Vagina (tissue), 2 donors: ENCODE measurements around the gene ENPEP. TPM values are rescaled to one million over a fixed set of nuclear protein-coding genes. Genes with fewer than 3 reads are reported as not detected.

ENCODE experiments used
- DNase-seq, 2 donors: peaks; one replicate each; pipeline ENCODE4 v3.0.0-alpha.2; 2017; ENCODE audit errors: extremely low spot score in 2 of 2
- H3K27ac ChIP-seq: fragments of 200-600 bp; sonication (generic); one replicate; pipeline ENCODE4 v1.5.1; 2019
- H3K27me3 ChIP-seq: fragments of 200-600 bp; sonication (generic); one replicate; pipeline ENCODE4 v1.5.1; 2019
- H3K36me3 ChIP-seq, 2 donors: fragments of 200-600 bp; sonication (generic); one replicate each; pipeline ENCODE4 v1.5.1; 2017 to 2019
- H3K4me1 ChIP-seq: fragments of 200-600 bp; sonication (generic); one replicate; pipeline ENCODE4 v1.5.1; 2019
- H3K4me3 ChIP-seq, 2 donors: fragments of 200-600 bp; sonication (generic); 1 replicate in 1 of 2; 2 replicates in 1 of 2; pipeline ENCODE4 v1.5.1; 2016 to 2019
- H3K9me3 ChIP-seq: fragments of 200-600 bp; sonication (generic); one replicate; pipeline ENCODE4 v1.5.1; 2019
- CTCF ChIP-seq, 3 experiments: fragments of 450-650 bp in 2 of 3; fragments of 200-600 bp in 1 of 3; sonication (generic) in 1 of 3; IDR thresholded peaks; one replicate each; pipeline ENCODE4 v1.5.1; 2017 to 2019; ENCODE audit warnings: antibody characterized with exemption in 3 of 3, mild to moderate bottlenecking in 2 of 3, moderate library complexity in 2 of 3
- POLR2A ChIP-seq, 2 donors: fragments of 450-650 bp; IDR thresholded peaks; one replicate each; pipeline ENCODE4 v1.6.1; 2017; ENCODE audit warnings: antibody characterized with exemption in 2 of 2, mild to moderate bottlenecking in 2 of 2, moderate library complexity in 2 of 2
- POLR2AphosphoS5 ChIP-seq, 2 donors: sonication (generic); formaldehyde crosslinking; IDR thresholded peaks; one replicate each; pipeline ENCODE4 v1.9.0; 2017; ENCODE audit warnings: antibody characterized with exemption in 2 of 2, mild to moderate bottlenecking in 2 of 2, low read depth in 1 of 2; ENCODE audit not compliant: insufficient read depth in 1 of 2
- intact Hi-C: fragments of 100-400 bp; cut with DNase I; formaldehyde crosslinking; loops from one replicate; pipeline ENCODE4 v1.15.1; 2023
- total RNA-seq: library from RNA; depleted of rRNA; stranded (reverse); fragments of >200 nt; gene quantifications from one replicate; pipeline ENCODE4 v1.2.3, GENCODE V29; 2016

Gene ENPEP
- total RNA-seq, 1 donor from 2014 or later: 5.2 TPM

- intact Hi-C loops: no loop called here
- H3K4me3 ChIP-seq: no peak overlapping the region
- H3K36me3 ChIP-seq: no peaks in the 10 kb centered on the region
- DNase-seq: no peak
- no peak overlapping the region for H3K27ac ChIP-seq
- H3K4me1 ChIP-seq: no peaks in the 10 kb centered on the region
- no peaks in the 10 kb centered on the region for H3K9me3 ChIP-seq
- no peaks in the 10 kb centered on the region for H3K27me3 ChIP-seq
- TF ChIP-seq CTCF (IDR thresholded peaks at IDR 0.05) (no peak), POLR2A (IDR thresholded peaks at IDR 0.05) (no peak), POLR2AphosphoS5 (IDR thresholded peaks at IDR 0.05; ENCODE audit: insufficient read depth in 1 of 2, low read depth in 1 of 2) (no peak)
These were observed 110.3 kb downstream of the ENPEP start for GRCh38 chr4:110586131-110586850.

- Histone ChIP-seq H3K4me1 (no peaks in the 10 kb centered on the region), H3K36me3 (no peaks in the 10 kb centered on the region), H3K9me3 (no peaks in the 10 kb centered on the region), H3K27me3 (no peaks in the 10 kb centered on the region), H3K4me3 (no peak overlapping the region), H3K27ac (no peak overlapping the region)
- intact Hi-C loops: no loop called here
- TF ChIP-seq POLR2A (IDR thresholded peaks at IDR 0.05): no peak
- DNase-seq: no peak
These were observed 111.8 kb downstream of the ENPEP start for GRCh38 chr4:110587666-110588285.

GRCh38 chr4:110589297-110589696 lies 113.3 kb downstream of the ENPEP start:
- no peaks in the 10 kb centered on the region for H3K27me3 ChIP-seq
- no peak overlapping the region for H3K27ac ChIP-seq
- intact Hi-C loops: no loop called here
- H3K9me3 ChIP-seq: no peaks in the 10 kb centered on the region
- H3K4me1 ChIP-seq: no peaks in the 10 kb centered on the region
- no peak for TF ChIP-seq POLR2A (IDR thresholded peaks at IDR 0.05)
- TF ChIP-seq POLR2AphosphoS5 (IDR thresholded peaks at IDR 0.05; ENCODE audit: insufficient read depth in 1 of 2, low read depth in 1 of 2): no peak
- TF ChIP-seq CTCF (IDR thresholded peaks at IDR 0.05): no peak
- DNase-seq: no peak
- no peaks in the 10 kb centered on the region for H3K36me3 ChIP-seq
- no peak overlapping the region for H3K4me3 ChIP-seq

- Histone ChIP-seq H3K4me1 (no peaks in the 10 kb centered on the region), H3K36me3 (no peaks in the 10 kb centered on the region), H3K4me3 (no peak overlapping the region), H3K9me3 (no peaks in the 10 kb centered on the region), H3K27me3 (no peaks in the 10 kb centered on the region), H3K27ac (no peak overlapping the region)
- TF ChIP-seq CTCF (IDR thresholded peaks at IDR 0.05) (no peak), POLR2A (IDR thresholded peaks at IDR 0.05) (no peak), POLR2AphosphoS5 (IDR thresholded peaks at IDR 0.05; ENCODE audit: insufficient read depth in 1 of 2, low read depth in 1 of 2) (no peak)
- DNase-seq: no peak
- intact Hi-C loops: no loop called here
These were observed 119.6 kb downstream of the ENPEP start for GRCh38 chr4:110595583-110595982.

- Histone ChIP-seq H3K4me3 (no peak overlapping the region), H3K27ac (no peak overlapping the region), H3K27me3 (no peaks in the 10 kb centered on the region), H3K36me3 (no peaks in the 10 kb centered on the region), H3K4me1 (no peaks in the 10 kb centered on the region), H3K9me3 (no peaks in the 10 kb centered on the region)
- intact Hi-C loops: no loop called here
- no peak for TF ChIP-seq POLR2A (IDR thresholded peaks at IDR 0.05)
- TF ChIP-seq CTCF (IDR thresholded peaks at IDR 0.05): no peak
- TF ChIP-seq POLR2AphosphoS5 (IDR thresholded peaks at IDR 0.05; ENCODE audit: insufficient read depth in 1 of 2, low read depth in 1 of 2): no peak
- DNase-seq: no peak
These were observed 120.5 kb downstream of the ENPEP start for GRCh38 chr4:110596431-110596830.
